Lower leg skin (tissue), 4 donors: ENCODE results near the gene STXBP6. TPM values are rescaled to one million over a fixed set of nuclear protein-coding genes. Genes with fewer than 3 reads are reported as not detected.

Source experiments
- DNase-seq, 2 donors: peaks; one replicate each; pipeline ENCODE4 v3.0.0-alpha.2; 2019; ENCODE audit warnings: low spot score in 2 of 2
- H3K4me3 ChIP-seq: fragments of 200-600 bp; sonication (generic); 2 replicates; pipeline ENCODE4 v1.5.1; 2017; ENCODE audit warnings: mild to moderate bottlenecking, low read depth; ENCODE audit not compliant: poor library complexity, severe bottlenecking
- POLR2A ChIP-seq, 2 donors: fragments of 450-650 bp; IDR thresholded peaks; one replicate each; pipeline ENCODE4 v1.6.1; 2016 to 2017; ENCODE audit warnings: antibody characterized with exemption in 2 of 2, mild to moderate bottlenecking in 1 of 2, moderate library complexity in 1 of 2
- WGBS, 2 donors: methylation state at CpG; one replicate each; pipeline ENCODE4 v1.1.5; 2018; 5-methylcytosine and 5-hydroxymethylcytosine counted together
- intact Hi-C: fragments of 100-400 bp; cut with DNase I; formaldehyde crosslinking; loops from one replicate; pipeline ENCODE4 v1.15.0; 2023; ENCODE audit warnings: low total_unique reads
- total RNA-seq, 4 donors: library from RNA; depleted of rRNA; stranded (reverse); fragments of >200 nt; gene quantifications; one replicate each; pipeline ENCODE4 v1.1.0, GENCODE V29; 2016
- TF ChIP-seq, protein P1 (sequence below), 3 donors: fragments of 450-650 bp; IDR thresholded peaks; one replicate each; pipeline ENCODE4 v1.5.1; 2016; ENCODE audit warnings: antibody characterized with exemption in 3 of 3, mild to moderate bottlenecking in 3 of 3, moderate library complexity in 2 of 3

Gene STXBP6
- total RNA-seq, 4 donors from 2014 or later, result 24.6 to 49.3 (median 36.9) TPM

DNA sequence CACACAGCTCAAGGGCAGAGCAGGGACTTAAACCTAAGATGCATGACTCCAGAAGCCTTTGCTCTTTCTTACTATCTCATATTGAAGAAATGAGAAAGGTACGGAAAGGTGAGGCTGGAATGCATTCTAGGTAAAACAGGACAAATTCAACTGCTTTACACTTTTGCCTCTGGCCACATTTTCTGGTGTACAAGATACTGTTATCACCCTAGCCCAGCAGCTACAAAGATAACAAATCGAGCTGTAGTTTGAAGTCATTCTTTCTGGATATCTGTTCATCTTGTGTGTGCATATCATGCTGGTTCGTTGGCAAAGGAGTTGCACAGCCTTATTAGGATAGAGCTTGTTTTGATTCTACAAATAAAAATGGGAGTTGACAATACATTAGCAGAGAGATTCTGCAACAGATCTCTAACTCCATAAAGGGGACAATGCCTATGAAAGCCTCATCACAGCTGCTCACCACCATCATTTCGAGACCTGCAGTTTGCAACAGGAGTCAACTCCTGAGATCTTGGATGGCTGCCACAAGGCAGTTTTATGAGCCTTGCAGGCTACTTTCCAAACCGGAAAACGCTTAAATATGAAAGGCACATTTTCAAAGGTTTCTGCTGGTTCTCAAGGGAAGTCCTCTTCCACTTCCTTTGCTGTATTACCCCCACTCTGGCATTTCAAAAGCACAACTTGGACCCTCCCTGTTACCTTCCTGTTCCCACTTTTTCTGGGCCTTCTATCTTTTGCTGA, 64.9 kb downstream of the STXBP6 start:
- H3K4me3 ChIP-seq, result no peak overlapping the region
- no peak for DNase-seq
- no peak for TF ChIP-seq POLR2A (IDR thresholded peaks at IDR 0.05)
- TF ChIP-seq, protein P1, sequence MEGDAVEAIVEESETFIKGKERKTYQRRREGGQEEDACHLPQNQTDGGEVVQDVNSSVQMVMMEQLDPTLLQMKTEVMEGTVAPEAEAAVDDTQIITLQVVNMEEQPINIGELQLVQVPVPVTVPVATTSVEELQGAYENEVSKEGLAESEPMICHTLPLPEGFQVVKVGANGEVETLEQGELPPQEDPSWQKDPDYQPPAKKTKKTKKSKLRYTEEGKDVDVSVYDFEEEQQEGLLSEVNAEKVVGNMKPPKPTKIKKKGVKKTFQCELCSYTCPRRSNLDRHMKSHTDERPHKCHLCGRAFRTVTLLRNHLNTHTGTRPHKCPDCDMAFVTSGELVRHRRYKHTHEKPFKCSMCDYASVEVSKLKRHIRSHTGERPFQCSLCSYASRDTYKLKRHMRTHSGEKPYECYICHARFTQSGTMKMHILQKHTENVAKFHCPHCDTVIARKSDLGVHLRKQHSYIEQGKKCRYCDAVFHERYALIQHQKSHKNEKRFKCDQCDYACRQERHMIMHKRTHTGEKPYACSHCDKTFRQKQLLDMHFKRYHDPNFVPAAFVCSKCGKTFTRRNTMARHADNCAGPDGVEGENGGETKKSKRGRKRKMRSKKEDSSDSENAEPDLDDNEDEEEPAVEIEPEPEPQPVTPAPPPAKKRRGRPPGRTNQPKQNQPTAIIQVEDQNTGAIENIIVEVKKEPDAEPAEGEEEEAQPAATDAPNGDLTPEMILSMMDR (IDR thresholded peaks at IDR 0.05), result no peak
- 39 to 43% methylated on average over 6 of the region's 6 CpGs for WGBS, 2 donors
- intact Hi-C loops, result no loop called here

DNA sequence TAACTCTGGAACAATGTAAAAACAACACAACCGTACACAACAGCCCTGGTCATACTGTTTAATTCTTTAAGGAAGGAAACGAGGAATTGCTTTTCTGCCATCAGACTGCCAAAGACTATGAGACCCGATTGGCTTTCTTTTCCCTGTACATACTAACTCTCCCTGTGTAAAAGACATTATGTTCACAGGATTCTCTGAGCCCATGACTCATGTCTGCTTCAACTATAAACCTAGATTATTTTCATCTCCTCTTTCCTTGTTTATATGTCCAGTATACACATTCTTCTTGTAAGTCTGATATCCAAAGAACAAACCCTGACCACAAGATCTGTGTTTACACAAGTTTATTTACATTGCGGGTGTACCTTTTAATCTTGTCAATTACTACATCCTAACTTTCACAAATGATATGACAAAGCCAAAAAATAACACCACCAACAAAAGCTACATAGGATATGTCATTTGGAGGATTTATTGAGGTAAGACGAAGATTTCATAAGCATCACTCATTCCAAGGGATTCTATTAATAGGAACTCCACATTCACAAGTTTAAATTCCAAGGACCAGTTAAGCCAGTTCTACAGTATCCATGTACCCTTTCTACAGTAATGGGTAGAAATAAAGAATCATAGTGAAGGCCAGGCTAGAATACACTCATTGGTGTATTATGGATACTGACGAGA, 67.3 kb downstream of the STXBP6 start:
- no peak overlapping the region for H3K4me3 ChIP-seq
- WGBS, 2 donors, result 75 to 77% methylated on average over 6 of the region's 6 CpGs
- intact Hi-C loops, result no loop called here
- TF ChIP-seq, protein P1 (IDR thresholded peaks at IDR 0.05), result no peak
- TF ChIP-seq POLR2A (IDR thresholded peaks at IDR 0.05), result no peak
- DNase-seq, result no peak

DNA sequence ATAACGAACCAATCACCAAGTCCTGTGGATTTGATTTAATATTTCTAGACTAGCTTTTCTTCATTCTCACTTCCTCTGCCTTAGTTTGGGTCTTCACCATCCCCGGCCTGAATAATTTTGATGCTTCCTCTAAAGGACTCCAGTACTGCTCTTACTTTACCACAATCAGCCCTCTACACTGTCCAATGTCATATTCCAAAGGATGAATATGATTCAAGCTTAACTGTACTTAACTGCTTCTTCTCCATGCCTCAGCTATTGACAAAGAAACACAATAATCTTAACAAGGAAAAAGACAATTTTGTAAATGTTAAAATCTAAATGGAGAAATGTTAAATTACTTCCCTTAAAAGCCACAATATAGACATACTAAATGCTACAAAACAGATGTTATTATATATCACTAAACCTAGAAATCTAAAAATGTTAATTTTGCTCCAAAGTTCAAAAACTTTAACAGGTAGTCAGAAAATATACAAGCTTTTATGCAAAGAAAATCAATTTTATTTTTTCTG, 70.2 kb downstream of the STXBP6 start:
- no peak overlapping the region for H3K4me3 ChIP-seq
- DNase-seq, result no peak
- no peak for TF ChIP-seq POLR2A (IDR thresholded peaks at IDR 0.05)
- TF ChIP-seq, protein P1 (IDR thresholded peaks at IDR 0.05), result no peak
- 88 to 94% methylated on average over 2 of the region's 2 CpGs for WGBS, 2 donors
- intact Hi-C loops, result no loop called here

DNA sequence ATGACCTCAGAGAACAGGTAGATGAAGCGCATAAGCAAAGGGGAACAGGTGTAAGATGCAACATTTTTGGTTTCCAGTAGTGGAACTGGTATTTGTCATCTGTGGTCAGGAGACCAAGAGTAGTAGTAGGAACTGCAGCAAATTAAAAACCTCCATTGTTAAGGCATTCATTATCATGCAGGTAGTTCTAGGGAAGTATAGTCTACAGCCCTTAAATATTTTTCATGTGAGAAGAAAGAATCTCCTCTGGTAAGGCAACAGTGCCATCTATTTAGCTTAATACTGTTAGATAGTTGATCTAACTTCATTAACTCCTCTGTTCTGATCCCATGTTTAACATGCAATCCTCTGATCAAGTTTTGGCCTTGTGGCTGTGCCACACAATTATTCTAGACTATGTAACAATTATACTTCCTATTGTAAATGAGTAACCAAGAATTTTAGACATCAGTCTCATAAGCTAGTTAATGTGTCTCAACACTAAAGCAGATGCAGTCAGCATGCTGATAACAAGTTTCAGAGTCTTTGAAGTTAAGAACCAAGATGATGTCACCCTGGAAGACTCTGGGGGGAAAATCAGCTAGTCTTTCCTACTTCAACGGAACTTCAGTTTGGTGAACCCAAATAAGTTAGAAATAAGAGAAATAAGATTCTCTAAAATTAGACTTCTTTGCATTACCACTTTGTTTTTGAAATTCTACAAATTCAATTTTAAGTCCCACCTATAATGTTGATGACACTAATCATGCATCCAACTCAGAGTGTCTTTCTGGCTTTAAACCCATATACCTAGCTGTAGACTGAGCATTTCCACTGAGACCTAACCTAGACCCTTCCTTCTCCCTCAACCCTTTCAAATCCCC, 70.9 kb downstream of the STXBP6 start:
- intact Hi-C loops, result no loop called here

DNA sequence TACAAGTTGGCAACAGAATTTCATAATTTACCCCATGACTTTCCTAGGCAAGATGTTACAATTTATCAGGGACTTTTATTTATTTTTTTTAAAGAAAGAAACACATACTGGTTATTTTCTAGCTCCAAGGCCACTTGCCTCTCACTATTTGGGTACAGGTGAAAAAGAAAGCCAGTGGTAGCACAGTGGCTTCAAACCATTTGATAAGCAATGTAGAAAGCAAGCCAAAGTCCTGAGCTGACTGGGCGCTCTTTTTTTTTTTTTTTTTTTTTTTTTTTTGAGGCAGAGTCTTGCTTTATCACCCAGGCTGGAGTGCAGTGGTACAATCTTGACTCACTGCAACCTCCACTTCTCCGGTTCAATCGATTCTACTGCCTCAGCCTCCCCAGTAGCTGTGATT, 73.3 kb downstream of the STXBP6 start:
- WGBS, 2 donors, result 89 to 95% methylated on average over 3 of the region's 3 CpGs
- H3K4me3 ChIP-seq, result no peak overlapping the region
- no peak for DNase-seq
- TF ChIP-seq POLR2A (IDR thresholded peaks at IDR 0.05), result no peak
- TF ChIP-seq, protein P1 (IDR thresholded peaks at IDR 0.05), result no peak
- intact Hi-C loops, result no loop called here

More for the DNA sequence above, 70.9 kb downstream of the STXBP6 start:
- no peak overlapping the region for H3K4me3 ChIP-seq
- 91 to 95% methylated on average over 2 of the region's 2 CpGs for WGBS, 2 donors
- DNase-seq, result no peak
- TF ChIP-seq, protein P1 (IDR thresholded peaks at IDR 0.05), result no peak
- TF ChIP-seq POLR2A (IDR thresholded peaks at IDR 0.05), result no peak
